OCI-LY3 (cell line): ENCODE results near the gene WDR75.

ENCODE experiments used
- H2AFZ ChIP-seq: fragments of 200-600, 300-600 bp; shearing (Covaris generic); 2 replicates; pipeline ENCODE4 v1.6.0; 2014; ENCODE audit warnings: antibody characterized with exemption, low read depth, low read length
- H3K27ac ChIP-seq: fragments of 200-600, 300-600 bp; sonication (generic); 2 replicates; pipeline ENCODE4 v1.5.1; 2014; ENCODE audit warnings: mild to moderate bottlenecking, low read length, moderate library complexity, mixed read lengths
- H3K27me3 ChIP-seq: fragments of 200-600, 300-600 bp; sonication (generic); 2 replicates; pipeline ENCODE4 v1.6.1; 2014; ENCODE audit warnings: low read depth, low read length, mixed read lengths
- H3K36me3 ChIP-seq: fragments of 200-600, 300-600 bp; sonication (generic); replicated peaks from 2 replicates; pipeline ENCODE3; 2014; ENCODE audit warnings: low read depth, low read length, mixed read lengths
- H3K4me1 ChIP-seq: fragments of 300-600, 200-600 bp; sonication (generic); 2 replicates; pipeline ENCODE4 v1.6.1; 2014; ENCODE audit warnings: low read length, mixed read lengths
- H3K4me2 ChIP-seq: fragments of 200-600, 300-600 bp; sonication (generic); 2 replicates; pipeline ENCODE4 v1.6.1; 2014; ENCODE audit warnings: low read length, mixed read lengths
- H3K4me3 ChIP-seq: fragments of 300-600, 200-600 bp; sonication (generic); 2 replicates; pipeline ENCODE4 v1.5.1; 2014; ENCODE audit warnings: antibody characterized with exemption, mild to moderate bottlenecking, low read length, moderate library complexity
- H3K79me2 ChIP-seq: fragments of 300-600, 200-600 bp; shearing (Covaris generic); 2 replicates; pipeline ENCODE4 v1.6.1; 2014; ENCODE audit warnings: mild to moderate bottlenecking, low read length, mixed read lengths
- H3K9ac ChIP-seq: fragments of 300-600, 200-600 bp; shearing (Covaris generic); 2 replicates; pipeline ENCODE4 v1.6.0; 2014; ENCODE audit warnings: mild to moderate bottlenecking, low read length, moderate library complexity
- H3K9me3 ChIP-seq: fragments of 200-600, 300-600 bp; shearing (Covaris generic); 2 replicates; pipeline ENCODE4 v1.6.1; 2014; ENCODE audit warnings: low read length, mixed read lengths; ENCODE audit not compliant: insufficient read depth
- H4K20me1 ChIP-seq: fragments of 200-600, 300-600 bp; sonication (generic); 2 replicates; pipeline ENCODE4 v1.6.1; 2016; ENCODE audit warnings: low read length, mixed read lengths; ENCODE audit not compliant: insufficient read depth
- EZH2phosphoT487 ChIP-seq: fragments of 200-600 bp; shearing (Covaris generic); IDR thresholded peaks from 2 replicates; pipeline ENCODE4 v1.6.1; 2018; ENCODE audit warnings: antibody characterized with exemption, mixed run types, low read depth
- TF ChIP-seq, protein P1 (sequence below): fragments of 200-600, 300-600 bp; sonication (generic); IDR thresholded peaks from 2 replicates; pipeline ENCODE4 v1.5.1; 2014; ENCODE audit warnings: antibody characterized with exemption, low read length, low read depth

WDR75 gene

DNA sequence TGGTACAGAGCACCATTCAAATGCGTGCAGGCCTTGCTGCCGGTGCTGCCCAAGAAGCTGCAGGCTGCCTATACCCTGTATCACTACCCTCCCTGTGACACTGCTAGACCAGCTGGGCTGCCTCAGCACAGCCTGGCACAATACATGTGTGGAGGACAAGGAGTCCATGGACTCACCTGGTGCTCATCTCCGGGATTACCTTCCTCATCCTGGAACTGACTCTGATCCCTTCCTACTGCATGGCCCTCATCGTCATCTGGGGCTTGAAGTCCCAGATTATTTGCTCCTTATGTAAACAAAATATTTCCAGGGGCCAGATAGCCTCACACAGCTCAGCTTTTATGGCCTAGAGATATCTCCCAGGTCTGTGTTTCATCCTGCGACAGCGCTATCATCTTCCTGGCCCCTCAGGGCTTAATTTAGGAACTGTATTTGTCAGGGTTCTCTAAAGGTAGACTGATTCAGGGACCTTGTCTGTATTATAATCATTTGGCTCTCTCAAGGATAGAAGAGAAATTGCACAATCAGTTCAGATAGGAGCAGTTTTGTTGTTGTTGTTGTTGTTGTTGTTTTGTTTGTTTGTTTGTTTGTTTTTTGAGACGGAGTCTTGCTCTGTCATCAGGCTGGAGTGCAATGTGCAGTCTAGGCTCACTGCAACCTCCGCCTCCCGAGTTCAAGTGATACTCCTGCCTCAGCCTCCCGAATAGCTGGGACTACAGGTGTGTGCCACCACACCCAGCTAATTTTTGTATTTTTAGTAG is 42.9 kb downstream of the WDR75 start:
- Histone ChIP-seq H3K4me2 (no peak overlapping the region), H3K27me3 (no peaks in the 10 kb centered on the region), H3K79me2 (no peaks in the 10 kb centered on the region), H3K9me3 (no peaks in the 10 kb centered on the region), H3K27ac (no peak overlapping the region), H4K20me1 (no peaks in the 10 kb centered on the region), H3K9ac (no peak overlapping the region), H3K4me1 (no peaks in the 10 kb centered on the region), H3K36me3 (no peaks in the 10 kb centered on the region), H3K4me3 (no peak overlapping the region), H2AFZ (no peak overlapping the region)
- TF ChIP-seq, protein P1, sequence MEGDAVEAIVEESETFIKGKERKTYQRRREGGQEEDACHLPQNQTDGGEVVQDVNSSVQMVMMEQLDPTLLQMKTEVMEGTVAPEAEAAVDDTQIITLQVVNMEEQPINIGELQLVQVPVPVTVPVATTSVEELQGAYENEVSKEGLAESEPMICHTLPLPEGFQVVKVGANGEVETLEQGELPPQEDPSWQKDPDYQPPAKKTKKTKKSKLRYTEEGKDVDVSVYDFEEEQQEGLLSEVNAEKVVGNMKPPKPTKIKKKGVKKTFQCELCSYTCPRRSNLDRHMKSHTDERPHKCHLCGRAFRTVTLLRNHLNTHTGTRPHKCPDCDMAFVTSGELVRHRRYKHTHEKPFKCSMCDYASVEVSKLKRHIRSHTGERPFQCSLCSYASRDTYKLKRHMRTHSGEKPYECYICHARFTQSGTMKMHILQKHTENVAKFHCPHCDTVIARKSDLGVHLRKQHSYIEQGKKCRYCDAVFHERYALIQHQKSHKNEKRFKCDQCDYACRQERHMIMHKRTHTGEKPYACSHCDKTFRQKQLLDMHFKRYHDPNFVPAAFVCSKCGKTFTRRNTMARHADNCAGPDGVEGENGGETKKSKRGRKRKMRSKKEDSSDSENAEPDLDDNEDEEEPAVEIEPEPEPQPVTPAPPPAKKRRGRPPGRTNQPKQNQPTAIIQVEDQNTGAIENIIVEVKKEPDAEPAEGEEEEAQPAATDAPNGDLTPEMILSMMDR: no peak
- no peak for TF ChIP-seq EZH2phosphoT487

GRCh38 chr2:189485146-189485545 is 43.9 kb downstream of the WDR75 start:
- no peaks in the 10 kb centered on the region for H3K9me3 ChIP-seq
- H2AFZ ChIP-seq: no peak overlapping the region
- no peaks in the 10 kb centered on the region for H3K36me3 ChIP-seq
- no peak overlapping the region for H3K4me2 ChIP-seq
- H3K79me2 ChIP-seq: no peaks in the 10 kb centered on the region
- no peak overlapping the region for H3K27ac ChIP-seq
- H3K27me3 ChIP-seq: no peaks in the 10 kb centered on the region
- TF ChIP-seq EZH2phosphoT487: no peak
- TF ChIP-seq, protein P1: no peak
- no peak overlapping the region for H3K9ac ChIP-seq
- no peak overlapping the region for H3K4me3 ChIP-seq
- H3K4me1 ChIP-seq: no peaks in the 10 kb centered on the region
- H4K20me1 ChIP-seq: no peaks in the 10 kb centered on the region

GRCh38 chr2:189486237-189486770 is 45.0 kb downstream of the WDR75 start:
- H3K4me2 ChIP-seq: no peak overlapping the region
- no peaks in the 10 kb centered on the region for H4K20me1 ChIP-seq
- H3K27me3 ChIP-seq: peaks cover 3% of the 10 kb centered on the region; the same call in 1 of the 2 replicates
- H3K4me1 ChIP-seq: no peaks in the 10 kb centered on the region
- H3K79me2 ChIP-seq: no peaks in the 10 kb centered on the region
- TF ChIP-seq EZH2phosphoT487: no peak
- TF ChIP-seq, protein P1: no peak
- no peak overlapping the region for H2AFZ ChIP-seq
- H3K36me3 ChIP-seq: no peaks in the 10 kb centered on the region
- no peak overlapping the region for H3K9ac ChIP-seq
- H3K9me3 ChIP-seq: no peaks in the 10 kb centered on the region
- H3K27ac ChIP-seq: no peak overlapping the region
- H3K4me3 ChIP-seq: no peak overlapping the region

DNA sequence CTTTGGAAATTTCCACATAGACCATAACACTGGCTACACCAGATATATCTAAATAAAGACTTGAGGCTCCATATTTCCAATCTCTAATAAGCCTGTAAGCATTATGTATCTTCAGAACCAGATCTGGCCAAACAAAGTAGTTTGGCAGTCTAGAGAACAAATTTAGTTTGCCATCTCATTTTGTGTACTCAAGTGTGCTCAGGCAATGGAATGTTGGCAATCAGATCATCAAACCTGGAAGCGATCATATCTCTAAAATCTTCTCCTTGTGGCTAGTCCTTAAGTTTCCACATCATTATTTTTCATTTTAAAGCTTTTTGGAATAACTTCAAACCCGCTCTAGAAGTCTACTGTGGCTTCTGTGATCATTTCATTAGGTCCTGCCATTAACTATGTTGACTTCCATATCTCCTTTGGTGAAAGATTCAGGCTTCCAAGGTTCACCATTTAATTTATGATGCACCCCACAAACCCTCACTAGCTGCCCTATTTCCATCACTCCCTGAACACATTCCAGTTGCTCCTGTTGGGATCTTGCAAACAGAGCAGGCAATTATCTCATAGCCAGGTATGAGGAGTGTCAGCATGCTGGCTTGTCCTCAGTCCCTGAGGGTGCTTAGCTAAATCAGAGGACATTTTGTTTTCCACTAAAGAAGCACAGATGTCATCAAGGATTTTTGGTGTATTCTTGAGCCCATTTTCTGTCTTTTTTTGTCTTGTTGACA is 46.2 kb downstream of the WDR75 start:
- H4K20me1 ChIP-seq: no peaks in the 10 kb centered on the region
- no peak overlapping the region for H3K4me3 ChIP-seq
- no peaks in the 10 kb centered on the region for H3K79me2 ChIP-seq
- H3K27me3 ChIP-seq: peaks cover 3% of the 10 kb centered on the region; the same call in 1 of the 2 replicates
- no peak overlapping the region for H3K4me2 ChIP-seq
- H3K9ac ChIP-seq: no peak overlapping the region
- no peak overlapping the region for H3K27ac ChIP-seq
- no peak overlapping the region for H2AFZ ChIP-seq
- no peaks in the 10 kb centered on the region for H3K36me3 ChIP-seq
- no peaks in the 10 kb centered on the region for H3K4me1 ChIP-seq
- H3K9me3 ChIP-seq: no peaks in the 10 kb centered on the region; the same call in 1 of the 2 replicates
- TF ChIP-seq, protein P1: no peak
